Effector memory CD4-positive, alpha-beta T cell (primary cell): ENCODE data around the gene LITAF.
"Not testable (repeated sequence)": the region's sequence is repeated elsewhere in the genome, so short reads cannot be mapped to it uniquely, and the experiment has no call there.

Experiments used
- DNase-seq, 3 donors: peaks; one replicate each; pipeline ENCODE4 v3.0.0-alpha.2; 2020
- H3K27ac ChIP-seq: 2 replicates; pipeline ENCODE4 v1.7.0; 2013; ENCODE audit warnings: mild to moderate bottlenecking, low read length, moderate library complexity; ENCODE audit not compliant: insufficient read depth, poor library complexity, severe bottlenecking
- H3K27me3 ChIP-seq: replicated peaks from 2 replicates; pipeline ENCODE4 v1.7.0; 2013; ENCODE audit warnings: mild to moderate bottlenecking, low read length; ENCODE audit not compliant: insufficient read depth, control insufficient read depth, poor library complexity, severe bottlenecking
- H3K36me3 ChIP-seq: 2 replicates; pipeline ENCODE4 v1.7.0; 2013; ENCODE audit warnings: mild to moderate bottlenecking, low read length, moderate library complexity; ENCODE audit not compliant: control insufficient read depth, insufficient read depth
- H3K4me1 ChIP-seq: 2 replicates; pipeline ENCODE4 v1.7.0; 2013; ENCODE audit warnings: low read length, mild to moderate bottlenecking; ENCODE audit not compliant: control insufficient read depth, insufficient read depth, poor library complexity, severe bottlenecking
- H3K4me3 ChIP-seq: 2 replicates; pipeline ENCODE4 v1.7.0; 2013; ENCODE audit warnings: low read length, low read depth, mild to moderate bottlenecking; ENCODE audit not compliant: insufficient read depth, poor library complexity, severe bottlenecking
- H3K9me3 ChIP-seq: 2 replicates; pipeline ENCODE4 v1.7.0; 2013; ENCODE audit warnings: mild to moderate bottlenecking, low read length, moderate library complexity; ENCODE audit not compliant: control insufficient read depth

Gene LITAF

GRCh38 chr16:11611871-11612664, 25.3 kb upstream of the LITAF start:
- H3K4me3 ChIP-seq, result no peak overlapping the region
- no peak for DNase-seq
- no peaks in the 10 kb centered on the region for H3K36me3 ChIP-seq
- no peak overlapping the region for H3K27ac ChIP-seq
- H3K9me3 ChIP-seq, result no peaks in the 10 kb centered on the region
- H3K4me1 ChIP-seq, result no peaks in the 10 kb centered on the region
- H3K27me3 ChIP-seq, result no peaks in the 10 kb centered on the region

GRCh38 chr16:11610580-11610979, 23.9 kb upstream of the LITAF start:
- H3K9me3 ChIP-seq, result no peaks in the 10 kb centered on the region
- H3K36me3 ChIP-seq, result no peaks in the 10 kb centered on the region
- H3K4me3 ChIP-seq, result no peak overlapping the region
- no peaks in the 10 kb centered on the region for H3K27me3 ChIP-seq
- no peaks in the 10 kb centered on the region for H3K4me1 ChIP-seq
- no peak overlapping the region for H3K27ac ChIP-seq
- no peak for DNase-seq

- Histone ChIP-seq H3K4me3 (no peak overlapping the region), H3K27me3 (no peaks in the 10 kb centered on the region), H3K9me3 (no peaks in the 10 kb centered on the region), H3K4me1 (no peaks in the 10 kb centered on the region), H3K27ac (no peak overlapping the region), H3K36me3 (no peaks in the 10 kb centered on the region)
- DNase-seq, result no peak
Observed at GRCh38 chr16:11610121-11610505, 23.4 kb upstream of the LITAF start.

GRCh38 chr16:11609474-11610120, 22.9 kb upstream of the LITAF start:
- H3K4me3 ChIP-seq, result no peak overlapping the region
- H3K27ac ChIP-seq, result no peak overlapping the region
- H3K27me3 ChIP-seq, result no peaks in the 10 kb centered on the region
- H3K4me1 ChIP-seq, result no peaks in the 10 kb centered on the region
- no peaks in the 10 kb centered on the region for H3K9me3 ChIP-seq
- DNase-seq, result no peak
- no peaks in the 10 kb centered on the region for H3K36me3 ChIP-seq

GRCh38 chr16:11605891-11606290, 19.2 kb upstream of the LITAF start:
- no peak overlapping the region for H3K27ac ChIP-seq

GRCh38 chr16:11605564-11605886, 18.8 kb upstream of the LITAF start:
- Histone ChIP-seq H3K27ac (no peak overlapping the region), H3K4me1 (no peaks in the 10 kb centered on the region), H3K9me3 (no peaks in the 10 kb centered on the region), H3K4me3 (no peak overlapping the region), H3K27me3 (no peaks in the 10 kb centered on the region), H3K36me3 (no peaks in the 10 kb centered on the region)
- DNase-seq, result no peak

More at GRCh38 chr16:11605891-11606290, 19.2 kb upstream of the LITAF start:
- Histone ChIP-seq H3K27me3 (no peaks in the 10 kb centered on the region), H3K9me3 (no peaks in the 10 kb centered on the region), H3K4me3 (no peak overlapping the region), H3K4me1 (no peaks in the 10 kb centered on the region), H3K36me3 (no peaks in the 10 kb centered on the region)
- no peak for DNase-seq

GRCh38 chr16:11604783-11605563, 18.3 kb upstream of the LITAF start:
- Histone ChIP-seq H3K36me3 (no peaks in the 10 kb centered on the region), H3K27ac (no peak overlapping the region), H3K9me3 (no peaks in the 10 kb centered on the region), H3K27me3 (no peaks in the 10 kb centered on the region), H3K4me1 (no peaks in the 10 kb centered on the region), H3K4me3 (no peak overlapping the region)
- no peak for DNase-seq

- not testable (repeated sequence) for H3K27ac ChIP-seq, H3K36me3 ChIP-seq
Observed at GRCh38 chr16:11604296-11604695, 17.6 kb upstream of the LITAF start.

GRCh38 chr16:11603331-11603750, 16.6 kb upstream of the LITAF start:
- no peak overlapping the region for H3K4me3 ChIP-seq
- no peaks in the 10 kb centered on the region for H3K9me3 ChIP-seq
- DNase-seq, result no peak
- H3K36me3 ChIP-seq, result no peaks in the 10 kb centered on the region
- no peaks in the 10 kb centered on the region for H3K27me3 ChIP-seq
- no peak overlapping the region for H3K27ac ChIP-seq
- no peaks in the 10 kb centered on the region for H3K4me1 ChIP-seq

More at GRCh38 chr16:11604296-11604695, 17.6 kb upstream of the LITAF start:
- H3K9me3 ChIP-seq, DNase-seq, H3K4me1 ChIP-seq, H3K27me3 ChIP-seq, H3K4me3 ChIP-seq: not testable (repeated sequence)

- no peak for DNase-seq
- H3K27ac ChIP-seq, result no peak overlapping the region
- H3K4me3 ChIP-seq, result no peak overlapping the region
- H3K36me3 ChIP-seq, result no peaks in the 10 kb centered on the region
- H3K9me3 ChIP-seq, result no peaks in the 10 kb centered on the region
- no peaks in the 10 kb centered on the region for H3K27me3 ChIP-seq
- no peaks in the 10 kb centered on the region for H3K4me1 ChIP-seq
Observed at GRCh38 chr16:11602321-11602720, 15.6 kb upstream of the LITAF start.
